ENCODE data around the gene NFYC.

Gene NFYC

DNA sequence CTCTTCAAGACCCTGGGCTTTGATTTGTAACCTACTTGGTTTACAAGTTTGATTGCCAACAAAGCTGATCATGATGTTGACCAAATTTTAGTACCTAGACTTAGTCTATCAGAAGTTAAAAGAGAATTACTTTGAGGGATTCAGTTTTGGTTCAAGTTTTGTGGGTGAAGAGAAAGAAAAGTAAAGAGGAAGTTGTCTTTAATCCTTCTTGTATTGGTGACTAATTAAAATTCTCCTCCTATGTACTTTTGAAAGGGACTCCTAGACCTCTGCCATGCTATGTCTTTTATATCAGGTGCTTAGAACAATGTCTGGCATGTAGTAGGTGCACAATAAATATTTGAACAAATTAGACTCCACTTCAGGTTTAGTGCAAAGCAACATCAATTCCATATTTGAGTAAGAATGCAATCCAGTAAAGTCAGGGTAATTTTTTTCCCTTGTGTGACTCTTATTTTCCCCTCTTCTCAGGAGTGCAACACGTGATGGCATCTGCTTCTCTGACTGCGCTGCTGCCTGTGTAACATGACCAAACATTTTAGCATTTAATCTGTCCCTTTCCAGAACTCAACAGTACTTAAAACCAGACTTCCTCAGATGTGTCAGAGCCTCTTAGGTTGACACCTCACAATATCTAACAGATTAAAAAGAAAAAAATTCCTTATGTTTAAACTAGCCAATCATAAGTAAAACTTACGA lies 51.0 kb downstream of the NFYC start:
- no peak for DNase-seq (ENCODE audit: extremely low read depth, low read depth)
- TF ChIP-seq, protein P1, sequence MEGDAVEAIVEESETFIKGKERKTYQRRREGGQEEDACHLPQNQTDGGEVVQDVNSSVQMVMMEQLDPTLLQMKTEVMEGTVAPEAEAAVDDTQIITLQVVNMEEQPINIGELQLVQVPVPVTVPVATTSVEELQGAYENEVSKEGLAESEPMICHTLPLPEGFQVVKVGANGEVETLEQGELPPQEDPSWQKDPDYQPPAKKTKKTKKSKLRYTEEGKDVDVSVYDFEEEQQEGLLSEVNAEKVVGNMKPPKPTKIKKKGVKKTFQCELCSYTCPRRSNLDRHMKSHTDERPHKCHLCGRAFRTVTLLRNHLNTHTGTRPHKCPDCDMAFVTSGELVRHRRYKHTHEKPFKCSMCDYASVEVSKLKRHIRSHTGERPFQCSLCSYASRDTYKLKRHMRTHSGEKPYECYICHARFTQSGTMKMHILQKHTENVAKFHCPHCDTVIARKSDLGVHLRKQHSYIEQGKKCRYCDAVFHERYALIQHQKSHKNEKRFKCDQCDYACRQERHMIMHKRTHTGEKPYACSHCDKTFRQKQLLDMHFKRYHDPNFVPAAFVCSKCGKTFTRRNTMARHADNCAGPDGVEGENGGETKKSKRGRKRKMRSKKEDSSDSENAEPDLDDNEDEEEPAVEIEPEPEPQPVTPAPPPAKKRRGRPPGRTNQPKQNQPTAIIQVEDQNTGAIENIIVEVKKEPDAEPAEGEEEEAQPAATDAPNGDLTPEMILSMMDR (IDR thresholded peaks at IDR 0.05; ENCODE audit: low read depth, low read length, missing control alignments): no peak
- no peak overlapping the region for H3K4me3 ChIP-seq (replicated peaks; ENCODE audit: low read depth, low read length)

DNA sequence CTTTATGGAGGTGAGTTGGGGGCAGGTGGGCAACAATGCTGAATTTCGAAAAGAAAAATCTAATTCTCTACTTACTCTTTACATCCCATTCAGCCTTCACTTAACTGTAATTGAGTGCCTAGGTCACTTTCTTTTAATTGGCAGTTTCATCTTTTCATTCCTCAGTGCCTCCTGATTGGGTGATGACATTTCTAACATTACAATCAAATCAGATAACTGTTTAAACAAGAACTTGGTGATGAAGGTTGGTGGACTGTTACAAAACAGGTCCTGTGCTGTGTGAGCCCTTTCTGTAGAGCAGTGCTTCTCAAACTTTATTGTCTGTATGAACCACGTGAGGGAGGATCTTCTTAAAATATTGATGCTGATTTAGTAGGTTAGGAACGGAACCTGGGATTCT lies 51.9 kb downstream of the NFYC start:
- no peak for DNase-seq (ENCODE audit: extremely low read depth, low read depth)
- TF ChIP-seq, protein P1 (IDR thresholded peaks at IDR 0.05; ENCODE audit: low read depth, low read length, missing control alignments): no peak
- no peak overlapping the region for H3K4me3 ChIP-seq (replicated peaks; ENCODE audit: low read depth, low read length)

DNA sequence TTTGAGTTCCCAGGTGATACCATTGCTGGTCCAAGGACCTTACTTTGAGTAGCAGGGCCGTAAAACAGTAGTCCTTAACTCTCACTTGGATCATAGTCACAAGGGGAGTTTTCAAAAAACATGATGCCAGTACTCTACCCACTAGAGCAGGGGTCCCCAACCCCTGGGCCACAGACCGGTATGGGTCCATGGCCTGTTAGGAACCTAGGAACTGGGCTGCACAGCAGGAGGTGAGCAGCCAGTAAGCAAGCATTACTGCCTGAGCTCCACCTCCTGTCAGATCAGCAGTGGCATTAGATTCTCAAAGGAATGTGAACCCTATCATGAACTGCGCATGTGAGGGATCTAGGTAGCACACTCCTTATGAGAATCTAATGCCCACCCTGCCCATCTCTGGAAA lies 52.4 kb downstream of the NFYC start:
- DNase-seq (ENCODE audit: extremely low read depth, low read depth): no peak
- TF ChIP-seq, protein P1 (IDR thresholded peaks at IDR 0.05; ENCODE audit: low read depth, low read length, missing control alignments): no peak
- H3K4me3 ChIP-seq (replicated peaks; ENCODE audit: low read depth, low read length): no peak overlapping the region

DNA sequence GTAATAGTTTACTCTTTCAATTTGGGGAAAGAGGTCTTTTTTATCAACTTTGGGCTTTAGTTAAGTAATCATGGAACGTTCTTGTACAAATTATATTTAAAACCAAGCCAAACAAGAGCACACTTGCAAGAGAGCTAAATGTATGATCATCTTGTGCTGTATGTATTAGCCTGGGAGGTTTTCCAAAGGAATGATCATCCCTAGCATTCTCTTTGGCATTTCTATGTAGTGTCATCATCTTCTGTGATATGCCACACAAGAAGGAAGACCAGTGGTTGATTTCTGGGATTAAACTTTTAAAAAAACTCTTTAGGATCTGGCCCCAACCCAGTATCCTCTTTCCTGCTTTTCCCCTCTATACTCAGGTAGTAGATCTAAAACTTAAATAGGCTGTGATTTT lies 53.7 kb downstream of the NFYC start:
- H3K4me3 ChIP-seq (replicated peaks; ENCODE audit: low read depth, low read length): no peak overlapping the region
- TF ChIP-seq, protein P1 (IDR thresholded peaks at IDR 0.05; ENCODE audit: low read depth, low read length, missing control alignments): no peak
- no peak for DNase-seq (ENCODE audit: extremely low read depth, low read depth)

DNA sequence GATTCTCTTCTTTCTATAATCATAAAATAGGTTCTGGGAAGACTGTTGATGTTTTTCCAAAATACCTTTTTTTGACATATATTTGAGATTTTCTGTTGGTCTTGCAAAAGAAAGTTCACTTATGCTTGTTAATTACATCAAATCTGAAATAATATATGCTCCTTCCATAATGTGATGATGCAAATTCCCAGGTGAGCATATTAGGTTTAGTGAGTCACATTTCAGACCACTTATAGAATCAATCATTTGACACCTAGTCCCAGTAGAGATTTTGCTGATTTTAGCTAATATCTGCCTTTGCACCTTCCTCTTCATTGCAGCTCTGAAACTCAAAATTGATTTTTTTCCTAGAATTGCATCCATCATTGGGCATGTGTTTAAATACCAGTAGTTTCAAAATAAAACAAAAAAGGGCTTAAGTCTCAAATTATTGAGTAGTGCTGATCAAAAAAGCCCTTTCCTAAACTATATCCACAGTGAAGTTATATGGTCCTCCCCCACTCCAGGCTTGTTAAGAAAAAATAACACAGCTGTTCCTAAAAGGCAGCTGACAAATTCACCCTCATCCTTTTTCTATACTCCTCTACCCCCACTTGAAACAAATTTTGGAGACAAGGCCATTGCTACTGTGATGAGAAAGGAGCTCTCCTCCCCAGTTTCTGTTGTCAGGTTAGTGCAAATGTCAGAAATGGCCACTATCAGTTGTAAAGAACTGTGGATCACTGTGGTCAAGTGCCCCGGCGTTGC lies 55.0 kb downstream of the NFYC start:
- no peak overlapping the region for H3K4me3 ChIP-seq (replicated peaks; ENCODE audit: low read depth, low read length)
- TF ChIP-seq, protein P1 (IDR thresholded peaks at IDR 0.05; ENCODE audit: low read depth, low read length, missing control alignments): no peak
- DNase-seq (ENCODE audit: extremely low read depth, low read depth): no peak

DNA sequence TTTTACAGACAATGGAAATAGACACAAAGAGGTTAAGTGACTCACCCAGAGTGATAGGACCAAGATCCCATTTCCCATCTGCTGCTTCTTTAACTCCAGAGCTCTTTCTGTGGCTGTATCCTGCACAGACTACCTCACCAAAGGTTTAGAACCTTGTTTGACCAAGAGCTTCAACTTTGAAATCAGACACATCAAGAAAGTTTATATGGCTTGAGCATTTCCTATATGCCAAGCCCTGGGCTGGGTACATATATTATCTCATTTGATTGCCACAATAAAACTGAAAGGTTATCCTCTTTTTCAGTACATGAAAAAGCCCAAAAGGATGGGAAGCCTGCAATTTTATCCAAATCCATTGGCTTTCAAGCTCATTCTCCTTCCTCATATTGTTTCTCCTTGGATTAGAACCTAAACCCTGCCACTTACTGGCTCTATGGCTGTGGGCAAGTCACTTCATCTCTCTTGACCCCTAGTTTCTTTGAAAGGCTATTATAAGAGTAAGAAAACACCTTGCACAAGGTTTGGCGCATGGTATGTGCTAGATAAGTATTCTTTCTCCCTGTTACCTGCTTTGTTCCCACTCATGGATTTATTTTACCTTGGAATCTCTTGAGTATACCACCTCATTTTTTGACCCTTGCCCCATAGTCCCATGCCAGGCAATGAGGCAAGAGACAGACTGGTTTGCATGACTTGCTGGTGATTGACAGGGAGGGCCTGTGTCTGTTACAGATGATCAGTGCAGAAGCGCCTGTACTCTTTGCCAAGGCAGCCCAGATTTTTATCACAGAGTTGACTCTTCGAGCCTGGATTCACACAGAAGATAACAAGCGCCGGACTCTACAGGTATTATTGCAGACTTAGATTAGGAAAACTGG lies 57.6 kb downstream of the NFYC start:
- TF ChIP-seq, protein P1 (IDR thresholded peaks at IDR 0.05; ENCODE audit: low read depth, low read length, missing control alignments): no peak
- no peak overlapping the region for H3K4me3 ChIP-seq (replicated peaks; ENCODE audit: low read depth, low read length)
- DNase-seq (ENCODE audit: extremely low read depth, low read depth): no peak
